ENCODE data around the gene KRTAP5-4.
"Not testable (repeated sequence)": the region's sequence is repeated elsewhere in the genome, so short reads cannot be mapped to it uniquely, and the experiment has no call there.

KRTAP5-4 gene

GRCh38 chr11:1636291-1636950 is 14.5 kb upstream of the KRTAP5-4 start:
- no peak for DNase-seq

DNA sequence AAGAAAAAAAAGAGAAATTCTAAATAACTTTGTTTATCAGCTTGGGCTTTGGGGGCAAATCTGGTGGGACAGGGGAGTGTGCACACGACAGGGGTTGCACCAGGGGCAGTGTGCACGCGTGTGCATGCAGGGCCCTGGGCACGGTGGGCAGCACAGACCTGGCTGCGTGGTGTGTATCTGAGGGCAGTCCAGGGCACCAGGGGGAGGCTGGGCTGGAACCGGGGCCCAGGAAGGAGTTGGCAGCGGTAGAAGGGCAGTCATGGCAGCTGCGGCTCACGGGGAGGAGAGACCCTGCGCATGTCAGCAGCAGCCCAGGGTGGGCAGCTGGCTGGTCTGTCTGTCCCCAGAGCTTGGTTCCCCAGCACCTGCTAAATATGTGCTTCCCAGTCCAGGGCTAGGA is 11.9 kb upstream of the KRTAP5-4 start:
- no peak for DNase-seq

- peak; percentile 13 for DNase-seq
Measured at GRCh38 chr11:1632053-1632714, 10.2 kb upstream of the KRTAP5-4 start.

- no peak for DNase-seq
Measured at GRCh38 chr11:1631066-1631568, 9.2 kb upstream of the KRTAP5-4 start.

GRCh38 chr11:1630271-1630670 is 8.3 kb upstream of the KRTAP5-4 start:
- no peak for DNase-seq

GRCh38 chr11:1629326-1630185 is 7.6 kb upstream of the KRTAP5-4 start, which contains the start of gene KRTAP5-5:
Gene KRTAP5-5 (plus strand): TSS chr11:1629775. CDS start chr11:1629841, 66 bp downstream.
- DNase-seq: no peak

- peak; percentile 50 for DNase-seq
Measured at GRCh38 chr11:1628506-1629325, 6.8 kb upstream of the KRTAP5-4 start.

GRCh38 chr11:1625541-1625940 is 3.6 kb upstream of the KRTAP5-4 start:
- DNase-seq: no peak

DNA sequence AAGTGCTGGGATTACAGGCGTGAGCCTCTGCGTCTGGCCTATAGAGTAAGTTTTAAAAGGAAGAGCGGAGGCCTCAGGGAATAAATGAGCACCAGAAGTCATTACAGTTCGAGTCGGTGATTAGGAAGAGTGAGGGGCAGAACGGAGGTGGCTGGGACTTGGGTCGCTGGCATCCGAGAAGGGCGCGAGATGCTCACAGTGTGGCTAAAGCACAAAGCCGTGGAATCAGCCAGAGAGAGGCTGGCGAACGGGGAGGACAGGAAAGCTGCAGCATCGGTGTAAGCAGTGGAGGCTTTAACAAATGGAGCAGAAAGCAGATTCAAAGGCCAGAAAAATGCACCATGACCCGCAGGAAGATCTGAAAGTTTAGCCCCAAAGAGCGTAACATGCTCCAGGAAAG is 2.7 kb upstream of the KRTAP5-4 start:
- no peak for DNase-seq

GRCh38 chr11:1623716-1624115 is 1.8 kb upstream of the KRTAP5-4 start:
- DNase-seq: no peak

GRCh38 chr11:1619449-1619848 is 2.5 kb downstream of the KRTAP5-4 start:
- no peak for DNase-seq

GRCh38 chr11:1618231-1618630 is 3.7 kb downstream of the KRTAP5-4 start:
- DNase-seq: no peak

GRCh38 chr11:1608363-1608762 is 13.6 kb downstream of the KRTAP5-4 start, which contains the start of gene KRTAP5-3:
Gene KRTAP5-3 (minus strand): TSS chr11:1608463. CDS start chr11:1608385, 78 bp downstream.
- DNase-seq: peak; percentile 17

GRCh38 chr11:1607901-1608300 is 14.0 kb downstream of the KRTAP5-4 start:
- DNase-seq: not testable (repeated sequence)

DNA sequence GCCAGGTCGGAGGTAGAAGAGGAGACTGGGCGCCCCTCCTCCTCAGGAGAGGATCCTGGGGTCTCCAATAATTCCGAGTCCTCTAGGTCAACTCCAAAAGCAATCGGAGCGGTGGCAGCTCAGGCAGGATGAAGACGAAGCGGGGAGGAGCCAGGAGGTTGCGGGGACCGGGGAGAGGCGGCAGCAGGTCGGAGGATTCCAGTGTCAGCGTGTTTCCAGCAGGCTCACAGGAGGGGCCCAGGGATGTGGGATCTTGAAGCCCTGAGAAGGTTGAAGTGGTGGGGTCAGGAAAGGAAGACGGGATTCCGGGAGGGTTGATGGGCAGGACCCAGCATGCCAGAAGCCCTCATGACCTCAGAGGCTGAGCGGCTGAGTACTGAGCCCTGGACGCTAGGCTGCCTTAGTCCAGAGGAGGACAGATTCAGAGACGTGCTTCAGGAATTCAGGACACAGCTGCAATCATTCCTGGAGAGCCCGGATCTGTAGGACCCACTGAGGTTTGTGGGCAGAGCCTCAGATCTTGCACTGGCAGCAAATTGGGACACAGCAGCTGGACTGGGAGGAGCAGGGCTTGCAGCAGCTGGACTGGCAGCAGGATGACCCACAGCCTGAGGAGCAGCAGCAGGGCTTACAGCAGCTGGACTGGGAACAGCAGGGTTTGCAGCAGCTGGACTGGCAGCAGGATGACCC is 14.6 kb downstream of the KRTAP5-4 start:
- not testable (repeated sequence) for DNase-seq

DNA sequence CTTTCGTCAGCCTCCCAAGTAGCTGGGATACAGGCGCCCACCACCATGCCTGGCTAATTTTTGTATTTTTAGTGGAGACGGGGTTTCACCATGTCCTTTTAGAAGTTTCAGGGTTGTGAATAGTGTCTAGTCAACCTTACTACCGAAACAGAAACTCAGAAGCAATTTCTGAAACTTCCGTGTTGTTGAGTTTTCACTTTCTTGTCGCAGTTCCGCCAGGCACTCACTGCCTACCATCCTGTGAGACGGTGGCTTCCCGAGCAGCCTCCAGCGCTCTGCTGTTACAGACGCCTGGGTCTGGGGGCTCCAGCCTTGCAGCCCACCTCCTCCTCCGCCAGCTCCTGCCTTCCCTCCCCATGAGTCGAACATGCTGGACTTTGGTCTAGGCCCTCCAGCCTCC is 16.0 kb downstream of the KRTAP5-4 start:
- DNase-seq: not testable (repeated sequence)

DNA sequence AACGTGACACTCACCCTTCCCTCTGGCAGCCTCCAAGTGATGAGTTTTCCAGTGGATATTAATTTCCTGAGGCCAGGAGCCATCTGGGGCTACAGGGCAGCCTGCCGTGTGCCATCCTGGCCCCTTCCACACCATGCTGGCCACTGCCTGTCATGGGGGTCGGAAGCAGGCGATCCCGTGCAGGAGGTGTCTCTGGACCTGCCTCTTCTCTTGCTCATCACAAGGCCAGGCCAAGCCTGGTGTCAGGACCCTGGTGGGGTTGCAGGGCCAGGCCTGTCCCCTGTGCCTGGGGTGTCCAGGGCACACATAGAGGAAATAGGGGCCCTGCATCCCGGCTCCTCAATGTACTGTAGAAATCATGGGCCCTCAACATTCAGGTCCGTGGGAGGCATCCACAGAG is 17.2 kb downstream of the KRTAP5-4 start:
- no peak for DNase-seq

DNA sequence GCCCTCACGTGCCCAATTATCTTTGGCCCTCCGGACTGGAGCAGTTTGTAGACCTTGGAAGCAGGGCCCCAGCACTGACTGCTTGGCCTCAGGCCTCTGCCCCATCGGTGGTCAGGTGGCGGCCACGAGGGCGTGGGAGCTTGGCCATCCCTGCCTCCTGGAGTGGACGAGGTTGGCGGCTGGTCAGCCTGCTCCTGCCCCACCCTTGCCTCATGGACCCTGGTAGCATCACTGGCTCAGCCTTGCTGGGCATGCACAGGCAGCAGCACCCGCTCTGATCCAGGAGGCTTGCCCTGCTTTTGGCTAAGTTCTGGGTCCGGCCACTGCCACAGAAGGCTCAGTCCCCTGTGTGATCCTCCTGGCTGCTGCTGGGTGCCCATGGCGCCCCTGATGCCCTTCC is 17.8 kb downstream of the KRTAP5-4 start:
- no peak for DNase-seq

- DNase-seq: peak; percentile 41
Measured at GRCh38 chr11:1603629-1604028, 18.3 kb downstream of the KRTAP5-4 start.

DNA sequence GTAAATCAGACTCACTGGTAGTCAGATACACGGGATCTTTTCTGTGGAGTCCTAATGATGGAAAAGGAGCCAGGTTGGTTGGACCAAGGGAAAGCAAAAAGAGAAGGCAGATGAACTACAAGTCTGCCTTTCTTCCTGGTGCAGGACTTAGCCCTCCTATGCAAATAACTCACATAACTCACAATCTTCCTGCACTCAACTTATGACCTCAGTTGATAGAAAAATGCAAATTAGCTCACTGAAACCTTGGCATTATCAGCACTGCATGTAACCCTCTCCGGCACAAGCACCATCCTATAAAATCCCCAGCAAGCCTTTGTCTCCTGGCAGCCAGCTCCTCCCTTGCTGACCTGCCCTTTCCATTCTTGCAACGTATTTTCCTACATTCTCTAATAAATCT is 20.3 kb downstream of the KRTAP5-4 start:
- DNase-seq: not testable (repeated sequence)

DNA sequence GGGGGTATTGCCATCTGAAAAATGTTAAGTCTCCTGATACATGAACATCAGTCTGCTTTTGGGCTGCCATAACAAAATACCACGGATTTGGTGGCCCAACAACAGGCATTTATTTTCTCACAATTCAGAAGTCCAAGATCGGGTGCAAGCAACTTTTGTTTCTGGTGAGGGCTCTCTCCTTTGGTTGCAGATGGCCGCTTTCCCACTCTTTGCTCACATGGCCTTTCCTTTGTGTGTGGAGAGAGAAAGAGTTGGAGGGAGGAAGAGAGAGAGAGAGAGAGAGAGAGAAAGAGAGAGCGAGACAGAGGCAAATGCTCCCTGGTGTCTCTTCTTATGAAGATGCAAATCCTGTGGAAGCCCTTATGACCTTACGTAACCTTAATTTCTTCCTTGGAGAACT is 21.3 kb downstream of the KRTAP5-4 start:
- no peak for DNase-seq

- no peak for DNase-seq
Measured at GRCh38 chr11:1598816-1599215, 23.1 kb downstream of the KRTAP5-4 start.

Data from NCI-H146 (cell line).